ENCODE measurements around the gene MTSS2.

DNA sequence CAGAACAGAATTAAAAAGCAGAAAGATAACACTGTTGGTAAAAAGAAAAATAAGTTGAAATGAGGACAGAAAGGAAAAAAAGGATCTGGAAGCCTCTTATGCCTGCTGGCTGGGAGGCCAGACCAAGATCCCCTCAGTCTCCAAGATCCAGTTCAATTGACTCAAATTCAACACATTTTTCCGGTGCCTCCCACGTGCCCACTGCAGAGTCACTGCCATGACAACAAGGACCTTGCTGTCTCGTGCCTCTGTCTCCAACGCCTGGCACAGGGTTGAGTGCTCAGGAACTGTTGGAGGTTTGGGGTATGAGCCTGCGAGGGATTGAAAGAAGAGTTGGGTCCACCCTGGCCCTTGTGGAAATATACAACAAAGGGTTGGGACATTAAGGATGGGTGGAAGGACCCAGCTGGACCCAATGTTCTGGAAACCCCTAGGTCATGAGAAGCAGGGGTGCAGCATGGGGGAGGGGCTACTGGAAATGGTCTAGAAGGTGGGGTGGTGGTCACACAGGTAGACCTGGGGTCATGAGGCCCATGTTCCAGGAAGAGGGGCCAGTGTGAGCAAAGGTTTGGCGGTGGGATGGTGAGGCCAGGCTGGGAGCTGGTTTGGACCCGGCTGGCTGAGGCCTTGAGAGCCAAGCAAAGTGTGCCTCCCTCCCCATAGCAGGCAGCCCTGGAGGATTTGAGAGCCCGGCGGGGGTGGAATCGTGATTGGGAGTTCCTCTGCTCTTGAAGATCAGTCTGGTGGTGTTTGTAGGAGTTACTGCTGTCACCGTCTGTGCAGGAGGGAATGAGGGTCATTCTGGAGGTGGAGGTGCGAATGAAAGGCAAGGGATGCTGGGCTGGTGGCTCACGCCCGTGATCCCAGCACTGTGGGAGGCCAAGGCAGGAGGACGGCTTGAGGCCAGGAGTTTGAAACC, 38.2 kb downstream of the MTSS2 start:
- TF ChIP-seq, protein P1, sequence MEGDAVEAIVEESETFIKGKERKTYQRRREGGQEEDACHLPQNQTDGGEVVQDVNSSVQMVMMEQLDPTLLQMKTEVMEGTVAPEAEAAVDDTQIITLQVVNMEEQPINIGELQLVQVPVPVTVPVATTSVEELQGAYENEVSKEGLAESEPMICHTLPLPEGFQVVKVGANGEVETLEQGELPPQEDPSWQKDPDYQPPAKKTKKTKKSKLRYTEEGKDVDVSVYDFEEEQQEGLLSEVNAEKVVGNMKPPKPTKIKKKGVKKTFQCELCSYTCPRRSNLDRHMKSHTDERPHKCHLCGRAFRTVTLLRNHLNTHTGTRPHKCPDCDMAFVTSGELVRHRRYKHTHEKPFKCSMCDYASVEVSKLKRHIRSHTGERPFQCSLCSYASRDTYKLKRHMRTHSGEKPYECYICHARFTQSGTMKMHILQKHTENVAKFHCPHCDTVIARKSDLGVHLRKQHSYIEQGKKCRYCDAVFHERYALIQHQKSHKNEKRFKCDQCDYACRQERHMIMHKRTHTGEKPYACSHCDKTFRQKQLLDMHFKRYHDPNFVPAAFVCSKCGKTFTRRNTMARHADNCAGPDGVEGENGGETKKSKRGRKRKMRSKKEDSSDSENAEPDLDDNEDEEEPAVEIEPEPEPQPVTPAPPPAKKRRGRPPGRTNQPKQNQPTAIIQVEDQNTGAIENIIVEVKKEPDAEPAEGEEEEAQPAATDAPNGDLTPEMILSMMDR (conservative IDR thresholded peaks at IDR 0.05), result no peak
- no peak for TF ChIP-seq EZH2 (IDR thresholded peaks at IDR 0.05; ENCODE audit: low read depth)

All from PC-9 (cell line).